Inflammatory macrophage treated with lipopolysaccharide for 1 hour (primary cell): ENCODE data around the gene MYH7.

ENCODE experiments used
- DNase-seq, 2 donors: peaks; one replicate each; pipeline ENCODE4 v3.0.0-alpha.2; 2020 to 2022

Gene MYH7

DNA sequence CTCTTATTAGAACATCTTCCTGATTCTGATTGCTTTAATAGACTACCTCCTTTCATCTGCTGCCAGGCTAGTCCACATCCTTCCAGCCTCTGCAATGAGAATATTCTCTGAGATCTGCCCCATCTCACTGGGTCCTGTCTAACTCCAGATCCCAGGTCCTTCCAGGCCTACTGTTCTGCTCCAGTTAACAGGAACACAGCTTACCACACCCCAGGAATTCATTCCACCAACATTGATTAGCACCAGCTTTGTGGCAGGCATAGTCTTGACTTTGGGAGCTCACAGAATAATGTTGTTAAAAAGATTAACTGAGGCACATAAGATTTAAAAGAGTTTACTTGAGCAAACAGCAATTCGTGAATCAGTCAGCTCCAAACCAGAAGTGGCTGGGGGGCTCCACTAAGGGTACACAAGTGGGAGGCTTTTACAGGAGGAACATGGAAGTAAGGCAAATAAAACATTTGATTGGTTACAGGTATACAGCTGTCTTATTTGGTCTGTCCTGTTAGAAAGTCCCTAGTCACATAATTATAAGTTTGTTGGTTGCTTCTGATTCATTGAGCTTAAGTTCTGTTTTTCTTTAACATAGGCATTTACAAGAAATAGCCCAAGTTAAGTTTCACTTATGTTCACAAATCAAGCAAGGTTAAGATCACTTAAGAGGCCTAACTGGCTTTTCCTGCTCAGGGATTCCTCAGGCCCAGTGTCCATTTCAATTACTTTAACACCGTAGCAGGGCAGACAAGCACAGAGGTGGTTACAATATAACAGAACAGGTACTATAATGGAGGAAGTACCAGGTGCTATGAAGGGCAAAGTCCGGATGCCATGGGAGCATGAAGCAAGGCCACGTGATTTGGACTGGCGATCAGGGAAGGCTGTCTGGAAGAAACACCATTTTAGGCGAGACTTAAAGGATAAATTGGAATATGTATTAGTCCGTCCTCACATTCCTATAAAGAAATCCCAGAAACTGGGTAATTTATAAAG lies 12.2 kb upstream of the MYH7 start:
- DNase-seq = peak in 1 of 2 donors; percentile 1

GRCh38 chr14:23446291-23446851 lies 10.9 kb upstream of the MYH7 start:
- no peak for DNase-seq

- no peak for DNase-seq
Observed at GRCh38 chr14:23445773-23446172, 10.3 kb upstream of the MYH7 start.

GRCh38 chr14:23444314-23444713 lies 8.9 kb upstream of the MYH7 start:
- no peak for DNase-seq

DNA sequence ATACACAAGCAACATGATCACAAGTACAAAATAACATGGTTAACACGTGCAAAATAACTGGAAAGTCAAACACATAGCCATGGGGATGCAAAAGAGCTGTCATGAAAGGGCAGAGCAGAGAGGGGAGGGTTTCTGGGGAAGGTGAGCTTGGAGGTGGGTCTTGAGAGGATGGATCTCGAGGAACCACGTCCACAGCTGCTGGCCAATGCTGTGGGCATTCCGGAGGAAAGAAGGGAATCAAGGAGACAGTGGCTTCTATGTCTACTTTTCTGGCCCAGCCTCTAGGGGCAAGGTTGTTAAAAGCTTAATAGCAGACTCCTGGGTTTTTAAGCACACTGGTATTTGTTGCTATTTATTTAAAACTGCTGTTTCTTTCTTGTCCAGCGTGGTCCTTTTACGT lies 8.4 kb upstream of the MYH7 start:
- DNase-seq = no peak

- no peak for DNase-seq
Observed at GRCh38 chr14:23443411-23443812, 8.0 kb upstream of the MYH7 start.

DNA sequence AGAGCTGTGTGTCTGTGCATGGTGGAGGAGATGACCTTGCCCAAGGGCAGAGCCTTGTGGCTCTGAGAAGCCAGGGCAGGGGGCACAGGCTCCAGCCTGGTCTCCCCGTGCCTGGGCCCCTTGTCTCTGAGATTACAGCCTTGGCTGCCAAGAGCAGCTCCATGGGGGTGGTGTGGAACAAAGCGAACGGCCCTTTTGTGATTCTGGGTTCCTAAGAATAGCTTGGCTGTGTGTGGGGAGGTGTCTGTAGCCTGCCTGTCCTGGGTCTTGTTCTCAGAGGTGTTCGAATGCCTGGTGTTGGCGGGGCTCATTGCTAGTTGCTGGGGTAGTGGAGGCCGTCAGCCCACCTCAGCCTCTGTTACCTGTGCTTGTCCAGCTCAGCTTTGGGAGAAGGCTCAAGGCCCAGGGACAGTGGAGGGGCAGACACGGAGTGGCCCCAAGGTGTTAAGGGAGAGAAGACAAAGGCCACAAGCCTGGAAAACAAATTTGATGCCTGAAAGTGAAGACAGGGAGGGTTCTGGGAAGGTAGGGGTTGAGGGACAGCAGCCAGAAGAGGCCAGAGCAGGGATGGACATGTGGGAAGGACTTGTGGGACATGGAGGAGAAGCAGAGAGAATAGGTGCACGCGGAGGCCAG lies 7.4 kb upstream of the MYH7 start:
- no peak for DNase-seq

GRCh38 chr14:23441076-23441475 lies 5.6 kb upstream of the MYH7 start:
- no peak for DNase-seq

DNA sequence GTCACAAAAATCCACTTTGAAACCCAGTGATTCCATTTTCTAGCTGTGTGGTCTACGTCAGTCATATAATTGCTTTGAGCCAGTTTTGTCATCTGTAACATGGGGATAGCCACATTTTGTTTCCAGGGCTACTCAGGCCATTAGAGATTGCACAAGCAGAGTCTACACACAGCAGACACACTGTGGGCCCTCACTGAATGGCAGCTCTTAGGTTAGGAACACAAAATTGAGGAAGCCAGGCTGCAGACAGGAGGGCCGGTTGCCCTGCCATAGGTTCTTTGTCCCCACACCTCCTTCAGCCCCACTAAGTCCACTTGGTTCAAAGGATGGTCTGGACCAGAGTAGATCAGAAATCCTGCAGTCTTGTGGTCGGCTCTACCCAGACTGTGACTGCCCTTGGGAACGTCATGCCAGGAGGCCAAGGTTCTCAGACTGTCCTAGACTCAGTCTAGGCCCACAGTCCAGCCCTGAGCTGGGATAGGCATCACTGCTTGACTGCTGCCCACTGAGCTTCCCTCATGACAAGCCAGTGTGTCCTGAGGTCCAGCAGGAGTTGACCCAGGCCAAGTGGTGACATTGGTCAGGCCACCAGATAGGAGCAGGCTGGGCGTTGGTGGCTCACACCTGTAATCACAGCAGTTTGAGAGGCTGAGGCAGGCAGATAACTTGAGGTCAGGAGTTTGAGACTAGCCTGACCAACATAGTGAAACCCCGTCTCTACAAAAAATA lies 3.8 kb upstream of the MYH7 start:
- no peak for DNase-seq

GRCh38 chr14:23438101-23438971 lies 2.9 kb upstream of the MYH7 start:
- DNase-seq = no peak

DNA sequence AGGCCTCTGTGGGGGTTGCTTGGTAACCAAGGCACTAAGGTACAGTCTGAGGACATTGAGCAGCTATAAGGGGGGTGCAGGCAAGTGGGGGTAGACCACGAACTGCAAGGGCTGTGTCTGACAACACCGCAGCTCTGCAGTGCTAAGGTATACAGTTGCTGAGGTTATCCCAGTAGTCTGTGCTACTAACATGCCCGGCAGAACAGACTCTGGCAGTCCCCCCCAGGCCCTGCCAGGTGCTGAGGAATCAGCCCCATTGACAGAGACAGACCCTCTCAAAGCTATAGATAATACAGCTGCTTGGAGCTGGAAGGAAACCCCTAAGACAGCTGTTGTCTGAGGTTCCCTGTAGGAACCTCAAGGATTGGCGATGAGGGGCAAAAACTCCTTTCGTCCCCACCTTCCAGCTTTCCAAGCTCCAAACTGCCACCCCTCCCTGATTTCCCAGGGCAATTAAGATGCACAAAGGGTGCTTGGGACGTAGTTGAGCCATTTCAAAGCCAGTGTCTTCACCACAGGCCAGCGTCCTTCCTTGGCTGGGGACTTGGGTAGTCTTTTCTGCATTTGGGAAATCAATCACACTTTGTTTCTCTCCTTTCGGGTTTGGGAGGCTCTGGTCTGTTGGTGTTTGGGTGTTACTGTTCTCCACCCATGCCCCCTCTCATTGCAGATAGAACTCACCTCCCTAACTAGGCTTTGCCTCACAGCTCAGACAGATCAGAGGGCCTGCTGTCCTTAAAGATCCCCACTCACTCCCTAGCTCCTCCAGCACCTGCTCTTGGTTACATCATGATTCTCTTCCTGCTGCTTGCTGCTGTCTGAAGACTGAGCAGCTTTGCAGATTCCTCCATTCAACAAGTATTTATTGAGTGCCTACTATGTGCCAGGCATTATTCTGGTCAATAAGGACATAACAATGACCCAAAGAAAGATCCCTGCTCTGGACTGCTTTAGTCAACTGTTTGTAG lies 2.0 kb upstream of the MYH7 start:
- no peak for DNase-seq

DNA sequence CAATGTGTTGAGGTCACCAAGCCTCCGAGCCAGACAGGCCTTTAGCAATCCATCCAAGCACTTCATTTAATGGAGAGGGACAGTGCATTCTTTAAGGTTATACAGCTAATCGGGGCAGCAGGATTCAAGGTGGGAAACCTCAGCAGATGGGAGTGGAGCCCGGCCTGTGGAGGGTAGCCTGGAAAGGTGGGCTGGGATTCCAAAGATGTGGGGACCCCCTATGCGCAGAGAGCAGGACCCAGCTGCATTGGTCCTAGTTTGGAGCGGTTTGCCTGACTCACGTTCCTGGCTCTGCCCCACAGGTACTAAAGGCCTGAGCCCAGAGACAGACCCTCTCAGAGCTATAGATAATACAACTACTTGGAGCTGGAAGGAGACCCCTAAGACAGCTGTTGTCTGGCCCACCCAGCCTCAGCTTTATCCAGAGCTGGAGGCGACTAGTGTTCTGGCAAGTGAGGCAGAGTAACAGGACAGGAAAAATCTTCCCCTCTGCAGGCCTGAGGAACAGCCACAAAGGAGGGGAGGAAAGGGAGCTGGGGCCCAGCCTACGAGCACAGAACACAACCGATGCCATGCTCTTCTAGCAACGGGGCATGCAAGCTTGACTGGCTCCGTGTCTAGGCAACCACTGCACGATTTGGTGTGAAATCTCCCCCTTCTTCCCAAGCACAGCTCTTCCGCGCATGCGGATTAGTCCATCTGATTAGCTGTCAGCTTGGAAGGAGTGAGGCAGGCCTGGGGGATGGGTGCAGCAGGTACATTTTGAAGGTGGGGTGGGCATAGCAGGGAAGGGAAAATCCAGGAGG lies 1.1 kb upstream of the MYH7 start:
- no peak for DNase-seq

GRCh38 chr14:23434488-23435222 lies 805 bp downstream of the MYH7 start:
- no peak for DNase-seq

- no peak for DNase-seq
Observed at GRCh38 chr14:23433457-23433856, 2.0 kb downstream of the MYH7 start.

DNA sequence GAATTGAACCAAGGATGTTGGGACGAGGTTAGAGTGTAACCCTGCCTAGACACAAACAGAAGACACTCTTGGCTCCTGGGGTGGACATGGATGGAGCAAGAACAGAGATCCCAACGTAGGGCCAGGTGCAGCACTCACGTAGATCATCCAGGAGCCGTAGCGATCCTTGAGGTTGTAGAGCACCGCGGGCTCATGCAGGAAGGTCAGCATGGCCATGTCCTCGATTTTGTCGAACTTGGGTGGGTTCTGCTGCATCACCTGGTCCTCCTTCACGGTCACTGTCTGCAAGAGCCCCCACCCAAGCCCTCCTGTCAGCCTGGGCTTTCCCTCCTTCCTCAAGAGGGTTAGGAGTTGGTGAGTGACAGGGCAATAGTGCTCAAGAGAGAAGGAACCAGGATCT lies 2.5 kb downstream of the MYH7 start:
- DNase-seq = no peak

- DNase-seq = no peak
Observed at GRCh38 chr14:23432102-23432925, 3.1 kb downstream of the MYH7 start.

DNA sequence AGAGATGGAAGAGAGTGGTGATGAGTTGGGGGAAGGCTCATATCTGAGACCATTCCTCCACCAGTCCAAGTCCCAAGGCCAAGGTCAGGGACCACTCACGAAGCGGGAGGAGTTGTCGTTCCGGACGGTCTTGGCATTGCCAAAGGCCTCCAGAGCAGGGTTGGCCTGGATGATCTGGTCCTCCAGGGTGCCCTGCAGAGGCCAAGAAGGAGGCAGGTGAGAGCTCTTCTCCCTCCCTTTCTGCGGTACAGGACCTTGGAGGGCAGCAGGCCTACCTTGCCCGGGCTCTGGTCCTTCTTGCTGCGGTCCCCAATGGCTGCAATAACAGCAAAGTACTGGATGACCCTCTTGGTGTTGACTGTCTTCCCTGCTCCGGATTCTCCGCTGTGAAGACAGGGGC lies 4.0 kb downstream of the MYH7 start:
- DNase-seq = no peak

DNA sequence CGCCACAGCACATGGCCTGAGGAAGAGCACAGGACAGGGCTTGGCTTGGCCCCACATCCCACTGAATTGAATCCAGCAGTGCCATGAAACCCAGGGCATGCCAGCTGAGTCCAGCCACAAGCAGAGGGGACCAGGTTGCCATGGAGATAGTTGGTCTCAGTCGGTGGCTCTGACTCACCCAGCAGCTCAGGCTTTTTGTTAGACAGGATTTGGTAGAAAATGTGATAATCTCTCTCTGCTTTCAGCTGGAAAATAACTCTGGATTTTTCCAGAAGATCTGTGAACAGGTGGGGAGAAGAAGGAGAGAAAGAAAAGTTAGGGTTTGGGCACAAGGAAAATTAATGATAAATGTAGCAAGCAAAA lies 4.8 kb downstream of the MYH7 start:
- DNase-seq = no peak
